H1 (cell line): Measurements from ENCODE around the gene TEDDM1. TPM values are rescaled to one million over a fixed set of nuclear protein-coding genes. Genes with fewer than 3 reads are reported as not detected.

Experiments
- EZH2 ChIP-seq: fragments of 200-600 bp; sonication (generic); IDR thresholded peaks from 2 replicates; pipeline ENCODE4 v1.7.1; 2012; ENCODE audit warnings: low read depth, mild to moderate bottlenecking, moderate library complexity, low read length, inconsistent platforms; ENCODE audit not compliant: severe bottlenecking
- GABPA ChIP-seq: IDR thresholded peaks from 2 replicates; pipeline ENCODE4 v1.6.1; 2011; ENCODE audit warnings: mild to moderate bottlenecking, low read length, moderate library complexity, borderline replicate concordance; ENCODE audit not compliant: insufficient read depth
- JUN ChIP-seq: IDR thresholded peaks from 2 replicates; pipeline ENCODE4 v1.6.1; 2011; ENCODE audit warnings: low read depth, mild to moderate bottlenecking, improper control_type of control experiment, low read length
- NRF1 ChIP-seq: IDR thresholded peaks from 2 replicates; pipeline ENCODE4 v1.6.1; 2011; ENCODE audit warnings: mild to moderate bottlenecking, low read depth, low read length, improper control_type of control experiment
- POLR2AphosphoS5 ChIP-seq: IDR thresholded peaks from 2 replicates; pipeline ENCODE4 v1.6.1; 2011; ENCODE audit warnings: low read depth, low read length
- RBBP5 ChIP-seq: IDR thresholded peaks from 2 replicates; pipeline ENCODE4 v1.7.1; 2012; ENCODE audit warnings: low read depth, mild to moderate bottlenecking, inconsistent platforms, low read length, moderate library complexity, borderline replicate concordance
- SIX5 ChIP-seq: IDR thresholded peaks from 2 replicates; pipeline ENCODE4 v1.6.1; 2011; ENCODE audit warnings: mild to moderate bottlenecking, low read depth, low read length
- TAF7 ChIP-seq: optimal IDR thresholded peaks from 2 replicates; pipeline ENCODE3; 2011; ENCODE audit warnings: low read depth, mild to moderate bottlenecking, inconsistent platforms, low read length, moderate library complexity, borderline replicate concordance
- polyA plus RNA-seq, 7 experiments: library from polyadenylated mRNA; depleted of rRNA in 3 of 7; stranded (reverse) in 5 of 7; unstranded in 2 of 7; fragments of >200 nt in 5 of 7; fragments of 200-250 nt in 2 of 7; gene quantifications; 1 replicate in 5 of 7; 2 replicates in 1 of 7; 4 replicates in 1 of 7; pipeline versions ENCODE4 v1.2.1 to v1.2.3, GENCODE V29; 2011 to 2013; ENCODE audit warnings: missing spikeins in 2 of 7, mixed read lengths in 2 of 7
- total RNA-seq: library from RNA; stranded (reverse); fragmentation: NEBNext Ultra II Directional; extraction: Animal tissue kit (Norgen Biotek cat#: 25700); gene quantifications from 2 replicates; pipeline ENCODE4 v1.2.1, GENCODE V29; 2021
- TF ChIP-seq, protein P1 (sequence below): fragments of 300-600 bp; sonication (generic); IDR thresholded peaks from 2 replicates; pipeline ENCODE4 v1.7.1; 2012; ENCODE audit warnings: low read length, moderate library complexity, mild to moderate bottlenecking, inconsistent platforms; ENCODE audit not compliant: insufficient replicate concordance

The TEDDM1 gene
- total and polyA plus RNA-seq, 2 of the 8 experiments (the other 6 are each of a cell fraction or from before 2014, with no cell fraction given), result not detected

DNA sequence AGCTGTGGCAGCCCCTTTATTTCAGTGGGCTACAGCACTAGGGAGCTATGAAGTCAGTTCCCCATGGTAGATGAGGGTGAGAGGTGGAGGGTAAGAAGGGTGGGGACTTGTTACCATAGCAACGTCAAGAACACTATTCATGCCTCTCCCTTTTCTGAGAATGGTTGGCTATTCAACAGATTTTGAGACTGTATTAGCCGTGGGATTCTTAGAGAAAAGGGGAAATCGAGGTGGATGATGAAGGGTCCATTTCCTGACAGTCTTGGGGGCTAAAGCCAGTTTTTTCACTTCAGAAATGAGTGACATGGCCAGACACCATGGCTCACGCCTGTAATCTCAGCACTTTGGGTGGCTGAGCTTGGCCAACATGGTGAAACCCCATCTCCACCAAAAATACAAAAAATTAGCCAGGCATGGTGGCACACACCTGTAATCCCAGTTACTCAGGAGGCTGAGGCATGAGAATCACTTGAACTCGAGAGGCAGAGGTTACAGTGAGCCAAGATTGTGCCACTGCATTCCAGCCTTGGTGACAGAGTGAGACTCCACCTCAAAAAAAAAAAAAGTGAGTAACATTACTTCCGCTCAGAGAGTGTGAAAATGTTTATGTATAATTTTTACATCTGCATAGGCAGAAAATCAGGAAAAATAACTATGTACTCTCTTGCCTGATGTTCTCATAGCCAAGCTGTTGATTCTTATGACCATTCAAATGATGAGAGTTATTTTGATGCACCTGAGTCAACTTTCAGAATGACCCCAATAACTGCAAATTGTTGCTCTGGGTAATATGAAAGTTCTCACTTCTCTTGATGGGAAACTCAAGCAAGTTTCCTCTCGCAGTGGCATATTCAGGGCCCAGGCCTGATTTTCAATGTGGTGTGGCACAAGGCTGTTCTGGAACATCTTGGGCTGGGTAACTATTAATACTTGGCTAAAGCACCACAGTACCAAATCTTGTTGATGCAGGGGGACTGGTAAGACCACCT lies 26.3 kb upstream of the TEDDM1 start (continued):
- TF ChIP-seq, protein P1, sequence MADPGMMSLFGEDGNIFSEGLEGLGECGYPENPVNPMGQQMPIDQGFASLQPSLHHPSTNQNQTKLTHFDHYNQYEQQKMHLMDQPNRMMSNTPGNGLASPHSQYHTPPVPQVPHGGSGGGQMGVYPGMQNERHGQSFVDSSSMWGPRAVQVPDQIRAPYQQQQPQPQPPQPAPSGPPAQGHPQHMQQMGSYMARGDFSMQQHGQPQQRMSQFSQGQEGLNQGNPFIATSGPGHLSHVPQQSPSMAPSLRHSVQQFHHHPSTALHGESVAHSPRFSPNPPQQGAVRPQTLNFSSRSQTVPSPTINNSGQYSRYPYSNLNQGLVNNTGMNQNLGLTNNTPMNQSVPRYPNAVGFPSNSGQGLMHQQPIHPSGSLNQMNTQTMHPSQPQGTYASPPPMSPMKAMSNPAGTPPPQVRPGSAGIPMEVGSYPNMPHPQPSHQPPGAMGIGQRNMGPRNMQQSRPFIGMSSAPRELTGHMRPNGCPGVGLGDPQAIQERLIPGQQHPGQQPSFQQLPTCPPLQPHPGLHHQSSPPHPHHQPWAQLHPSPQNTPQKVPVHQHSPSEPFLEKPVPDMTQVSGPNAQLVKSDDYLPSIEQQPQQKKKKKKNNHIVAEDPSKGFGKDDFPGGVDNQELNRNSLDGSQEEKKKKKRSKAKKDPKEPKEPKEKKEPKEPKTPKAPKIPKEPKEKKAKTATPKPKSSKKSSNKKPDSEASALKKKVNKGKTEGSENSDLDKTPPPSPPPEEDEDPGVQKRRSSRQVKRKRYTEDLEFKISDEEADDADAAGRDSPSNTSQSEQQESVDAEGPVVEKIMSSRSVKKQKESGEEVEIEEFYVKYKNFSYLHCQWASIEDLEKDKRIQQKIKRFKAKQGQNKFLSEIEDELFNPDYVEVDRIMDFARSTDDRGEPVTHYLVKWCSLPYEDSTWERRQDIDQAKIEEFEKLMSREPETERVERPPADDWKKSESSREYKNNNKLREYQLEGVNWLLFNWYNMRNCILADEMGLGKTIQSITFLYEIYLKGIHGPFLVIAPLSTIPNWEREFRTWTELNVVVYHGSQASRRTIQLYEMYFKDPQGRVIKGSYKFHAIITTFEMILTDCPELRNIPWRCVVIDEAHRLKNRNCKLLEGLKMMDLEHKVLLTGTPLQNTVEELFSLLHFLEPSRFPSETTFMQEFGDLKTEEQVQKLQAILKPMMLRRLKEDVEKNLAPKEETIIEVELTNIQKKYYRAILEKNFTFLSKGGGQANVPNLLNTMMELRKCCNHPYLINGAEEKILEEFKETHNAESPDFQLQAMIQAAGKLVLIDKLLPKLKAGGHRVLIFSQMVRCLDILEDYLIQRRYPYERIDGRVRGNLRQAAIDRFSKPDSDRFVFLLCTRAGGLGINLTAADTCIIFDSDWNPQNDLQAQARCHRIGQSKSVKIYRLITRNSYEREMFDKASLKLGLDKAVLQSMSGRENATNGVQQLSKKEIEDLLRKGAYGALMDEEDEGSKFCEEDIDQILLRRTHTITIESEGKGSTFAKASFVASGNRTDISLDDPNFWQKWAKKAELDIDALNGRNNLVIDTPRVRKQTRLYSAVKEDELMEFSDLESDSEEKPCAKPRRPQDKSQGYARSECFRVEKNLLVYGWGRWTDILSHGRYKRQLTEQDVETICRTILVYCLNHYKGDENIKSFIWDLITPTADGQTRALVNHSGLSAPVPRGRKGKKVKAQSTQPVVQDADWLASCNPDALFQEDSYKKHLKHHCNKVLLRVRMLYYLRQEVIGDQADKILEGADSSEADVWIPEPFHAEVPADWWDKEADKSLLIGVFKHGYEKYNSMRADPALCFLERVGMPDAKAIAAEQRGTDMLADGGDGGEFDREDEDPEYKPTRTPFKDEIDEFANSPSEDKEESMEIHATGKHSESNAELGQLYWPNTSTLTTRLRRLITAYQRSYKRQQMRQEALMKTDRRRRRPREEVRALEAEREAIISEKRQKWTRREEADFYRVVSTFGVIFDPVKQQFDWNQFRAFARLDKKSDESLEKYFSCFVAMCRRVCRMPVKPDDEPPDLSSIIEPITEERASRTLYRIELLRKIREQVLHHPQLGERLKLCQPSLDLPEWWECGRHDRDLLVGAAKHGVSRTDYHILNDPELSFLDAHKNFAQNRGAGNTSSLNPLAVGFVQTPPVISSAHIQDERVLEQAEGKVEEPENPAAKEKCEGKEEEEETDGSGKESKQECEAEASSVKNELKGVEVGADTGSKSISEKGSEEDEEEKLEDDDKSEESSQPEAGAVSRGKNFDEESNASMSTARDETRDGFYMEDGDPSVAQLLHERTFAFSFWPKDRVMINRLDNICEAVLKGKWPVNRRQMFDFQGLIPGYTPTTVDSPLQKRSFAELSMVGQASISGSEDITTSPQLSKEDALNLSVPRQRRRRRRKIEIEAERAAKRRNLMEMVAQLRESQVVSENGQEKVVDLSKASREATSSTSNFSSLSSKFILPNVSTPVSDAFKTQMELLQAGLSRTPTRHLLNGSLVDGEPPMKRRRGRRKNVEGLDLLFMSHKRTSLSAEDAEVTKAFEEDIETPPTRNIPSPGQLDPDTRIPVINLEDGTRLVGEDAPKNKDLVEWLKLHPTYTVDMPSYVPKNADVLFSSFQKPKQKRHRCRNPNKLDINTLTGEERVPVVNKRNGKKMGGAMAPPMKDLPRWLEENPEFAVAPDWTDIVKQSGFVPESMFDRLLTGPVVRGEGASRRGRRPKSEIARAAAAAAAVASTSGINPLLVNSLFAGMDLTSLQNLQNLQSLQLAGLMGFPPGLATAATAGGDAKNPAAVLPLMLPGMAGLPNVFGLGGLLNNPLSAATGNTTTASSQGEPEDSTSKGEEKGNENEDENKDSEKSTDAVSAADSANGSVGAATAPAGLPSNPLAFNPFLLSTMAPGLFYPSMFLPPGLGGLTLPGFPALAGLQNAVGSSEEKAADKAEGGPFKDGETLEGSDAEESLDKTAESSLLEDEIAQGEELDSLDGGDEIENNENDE, result no peak
- TF ChIP-seq RBBP5, result no peak
- TF ChIP-seq SIX5, result no peak
- no peak for TF ChIP-seq JUN
- no peak for TF ChIP-seq GABPA
- no peak for TF ChIP-seq NRF1
- TF ChIP-seq POLR2AphosphoS5, result no peak
- no peak for TF ChIP-seq EZH2
- no peak for TF ChIP-seq TAF7
